GM23338 (cell line): Measurements from ENCODE around the gene IDI1. TPM values are rescaled to one million over a fixed set of nuclear protein-coding genes. Genes with fewer than 3 reads are reported as not detected.

Source experiments
- ATAC-seq: fragments of 200-7000 bp; cut with Tn5 transposase; 3 replicates; pipeline ENCODE4 v1.9.1; 2020
- DNase-seq: peaks from one replicate; pipeline ENCODE4 v3.0.0-alpha.2; 2015; ENCODE audit warnings: low spot score
- H2AFZ ChIP-seq: fragments of 200-600 bp; sonication (generic); 2 replicates; pipeline ENCODE4 v1.8.0; 2016; ENCODE audit warnings: antibody characterized with exemption, mild to moderate bottlenecking, moderate library complexity
- H3F3A ChIP-seq: fragments of 200-600 bp; sonication (generic); replicated peaks from 2 replicates; pipeline ENCODE4 v1.8.0; 2017; ENCODE audit warnings: antibody characterized with exemption, mixed run types, low read depth
- H3K27ac ChIP-seq: fragments of 200-600 bp; sonication (generic); 2 replicates; pipeline ENCODE4 v1.6.1; 2016; ENCODE audit warnings: low read depth
- H3K27me3 ChIP-seq: fragments of 200-600 bp; sonication (generic); 2 replicates; pipeline ENCODE4 v1.8.0; 2016; ENCODE audit warnings: mild to moderate bottlenecking, mixed run types, moderate library complexity; ENCODE audit not compliant: insufficient read depth
- H3K36me3 ChIP-seq: fragments of 200-600 bp; sonication (generic); 2 replicates; pipeline ENCODE4 v1.8.0; 2016; ENCODE audit warnings: mild to moderate bottlenecking; ENCODE audit not compliant: insufficient read depth
- H3K4me1 ChIP-seq: fragments of 200-600 bp; sonication (generic); 2 replicates; pipeline ENCODE4 v1.8.0; 2016; ENCODE audit warnings: mild to moderate bottlenecking, moderate library complexity; ENCODE audit not compliant: insufficient read depth
- H3K4me2 ChIP-seq: fragments of 200-600 bp; sonication (generic); 2 replicates; pipeline ENCODE4 v1.7.1; 2017; ENCODE audit warnings: mixed run types
- H3K4me3 ChIP-seq: fragments of 200-600 bp; sonication (generic); 2 replicates; pipeline ENCODE4 v1.6.1; 2016; ENCODE audit warnings: mixed run types
- H3K79me2 ChIP-seq: fragments of 200-600 bp; sonication (generic); replicated peaks from 2 replicates; pipeline ENCODE4 v1.8.0; 2017; ENCODE audit warnings: mild to moderate bottlenecking; ENCODE audit not compliant: insufficient read depth
- H3K9me2 ChIP-seq: fragments of 200-600 bp; sonication (generic); 2 replicates; pipeline ENCODE4 v1.8.0; 2017; ENCODE audit not compliant: insufficient read depth
- H4K20me1 ChIP-seq: fragments of 200-600 bp; sonication (generic); replicated peaks from 2 replicates; pipeline ENCODE4 v1.8.0; 2017; ENCODE audit warnings: mild to moderate bottlenecking; ENCODE audit not compliant: insufficient read depth
- H3K27ac Mint-ChIP-seq: 2 replicates; pipeline ENCODE4 v1.8.0; 2020; ENCODE audit warnings: inconsistent platforms, mild to moderate bottlenecking, moderate library complexity, mixed read lengths
- H3K27me3 Mint-ChIP-seq: 3 replicates; pipeline ENCODE4 v1.8.0; 2022; ENCODE audit warnings: low read depth, mild to moderate bottlenecking, moderate library complexity, mixed read lengths, inconsistent platforms; ENCODE audit not compliant: insufficient read depth, poor library complexity
- H3K36me3 Mint-ChIP-seq: 3 replicates; pipeline ENCODE4 v1.8.0; 2021; ENCODE audit warnings: low read depth, mild to moderate bottlenecking, inconsistent platforms, moderate library complexity, mixed read lengths
- H3K4me1 Mint-ChIP-seq: 3 replicates; pipeline ENCODE4 v1.8.0; 2020; ENCODE audit warnings: mild to moderate bottlenecking, inconsistent platforms, mixed read lengths
- H3K4me3 Mint-ChIP-seq: 3 replicates; pipeline ENCODE4 v1.8.0; 2021; ENCODE audit warnings: moderate library complexity, mild to moderate bottlenecking, inconsistent platforms, mixed read lengths
- H3K9me3 Mint-ChIP-seq: 3 replicates; pipeline ENCODE4 v1.8.0; 2020; ENCODE audit warnings: moderate library complexity, mild to moderate bottlenecking, inconsistent platforms, mixed read lengths
- CREB1 ChIP-seq: fragments of 250-450 bp; sonication (Bioruptor Pico); IDR thresholded peaks from 2 replicates; pipeline ENCODE4 v1.5.0; 2020; ENCODE audit warnings: low read depth, mild to moderate bottlenecking, moderate library complexity
- EZH2 ChIP-seq: fragments of 200-600 bp; sonication (generic); IDR thresholded peaks from one replicate; pipeline ENCODE4 v1.8.0; 2017; ENCODE audit warnings: antibody characterized with exemption, mild to moderate bottlenecking, low read depth; ENCODE audit not compliant: unreplicated experiment
- EZH2phosphoT487 ChIP-seq: fragments of 200-600 bp; sonication (generic); IDR thresholded peaks from one replicate; pipeline ENCODE4 v1.8.1; 2018; ENCODE audit warnings: antibody characterized with exemption; ENCODE audit not compliant: unreplicated experiment
- JUNB ChIP-seq: IDR thresholded peaks from one replicate; pipeline ENCODE4 v1.6.1; 2016; ENCODE audit warnings: antibody characterized with exemption; ENCODE audit not compliant: unreplicated experiment
- NANOG ChIP-seq: IDR thresholded peaks from 2 replicates; pipeline ENCODE4 v1.6.1; 2016; ENCODE audit warnings: antibody characterized with exemption, borderline replicate concordance
- POLR2AphosphoS5 ChIP-seq: IDR thresholded peaks from 2 replicates; pipeline ENCODE4 v1.6.1; 2016; ENCODE audit warnings: antibody characterized with exemption, low read depth
- STAT1 ChIP-seq: IDR thresholded peaks from one replicate; pipeline ENCODE4 v1.6.1; 2016; ENCODE audit warnings: antibody characterized with exemption; ENCODE audit not compliant: unreplicated experiment
- ZNF114 ChIP-seq: fragments of 250-450 bp; sonication (Bioruptor Pico); IDR thresholded peaks from 2 replicates; pipeline ENCODE4 v1.5.0; 2020; ENCODE audit warnings: mild to moderate bottlenecking, moderate library complexity
- ZNF331 ChIP-seq: fragments of 250-450 bp; sonication (Bioruptor Pico); IDR thresholded peaks from 2 replicates; pipeline ENCODE4 v1.5.0; 2020; ENCODE audit warnings: low read depth, mild to moderate bottlenecking, moderate library complexity
- polyA plus RNA-seq: library from polyadenylated mRNA; unstranded; fragments of >200 nt; fragmentation: Nextera tagmentation; extraction: Ambion mirVana; gene quantifications from 2 replicates; pipeline ENCODE4 v1.2.1, GENCODE V29; 2016
- total RNA-seq: library from RNA; depleted of rRNA; stranded (reverse); fragments of >200 nt; shearing (Covaris generic); gene quantifications from 2 replicates; pipeline ENCODE4 v1.2.3, GENCODE V29; 2014
- TF ChIP-seq, protein P1 (sequence below), 2 experiments: fragments of 200-600 bp in 1 of 2; sonication (generic) in 1 of 2; conservative IDR thresholded peaks; 2 replicates each; pipeline versions ENCODE4 v1.5.1 to v1.6.1; 2016 to 2017; ENCODE audit warnings: antibody characterized with exemption in 2 of 2, low read depth in 2 of 2, mild to moderate bottlenecking in 2 of 2, moderate library complexity in 1 of 2
- TF ChIP-seq, protein P2 (sequence below): fragments of 250-450 bp; sonication (Bioruptor Pico); IDR thresholded peaks from 2 replicates; pipeline ENCODE4 v1.5.0; 2020; ENCODE audit warnings: mild to moderate bottlenecking, moderate library complexity
- TF ChIP-seq, protein P3 (sequence below): IDR thresholded peaks from one replicate; pipeline ENCODE4 v1.6.1; 2018; ENCODE audit warnings: antibody characterized with exemption; ENCODE audit not compliant: unreplicated experiment
- TF ChIP-seq, protein P4 (sequence below): IDR thresholded peaks from 2 replicates; pipeline ENCODE4 v1.6.1; 2016; ENCODE audit warnings: antibody characterized with exemption

The IDI1 gene
- total and polyA plus RNA-seq, 2 experiments from 2014 or later = 119 to 154 TPM

DNA sequence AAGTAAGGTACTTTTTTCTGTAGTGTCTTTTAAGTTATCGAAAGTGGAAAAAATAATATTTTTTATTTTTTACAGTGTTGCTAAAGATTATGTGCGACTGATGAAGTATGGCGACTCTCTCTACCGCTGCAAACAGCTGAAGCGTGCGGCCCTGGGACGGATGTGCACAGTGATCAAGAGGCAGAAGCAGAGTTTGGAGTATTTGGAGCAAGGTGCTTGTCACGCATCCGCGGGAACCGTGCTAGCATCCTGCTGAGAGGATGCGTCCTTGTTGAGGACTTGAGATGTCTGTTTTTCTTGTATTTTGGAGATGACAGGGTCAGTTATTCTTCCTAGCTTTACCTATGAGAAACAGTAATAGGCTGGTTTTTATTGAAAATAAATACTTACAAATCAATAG lies 52.9 kb downstream of the IDI1 start:
- Histone ChIP-seq H3K9me2 (no peaks in the 10 kb centered on the region), H3F3A (peaks cover 27% of the 10 kb centered on the region), H3K4me3 (no peak overlapping the region), H3K4me1 (no peaks in the 10 kb centered on the region), H3K27me3 (no peaks in the 10 kb centered on the region), H3K27ac (no peak overlapping the region), H2AFZ (no peak overlapping the region), H3K36me3 (peaks cover 83% of the 10 kb centered on the region), H4K20me1 (peaks cover 62% of the 10 kb centered on the region), H3K4me2 (no peak overlapping the region), H3K79me2 (peaks cover 93% of the 10 kb centered on the region)
- ATAC-seq (no peak), DNase-seq (no peak)
- Mint-ChIP-seq H3K4me3 (no peak overlapping the region), H3K36me3 (peaks cover 93% of the 10 kb centered on the region), H3K27me3 (peaks cover 4% of the 10 kb centered on the region), H3K27ac (no peak overlapping the region), H3K4me1 (no peaks in the 10 kb centered on the region), H3K9me3 (no peaks in the 10 kb centered on the region; the same call in 2 of the 3 replicates)
- TF ChIP-seq, protein P1, sequence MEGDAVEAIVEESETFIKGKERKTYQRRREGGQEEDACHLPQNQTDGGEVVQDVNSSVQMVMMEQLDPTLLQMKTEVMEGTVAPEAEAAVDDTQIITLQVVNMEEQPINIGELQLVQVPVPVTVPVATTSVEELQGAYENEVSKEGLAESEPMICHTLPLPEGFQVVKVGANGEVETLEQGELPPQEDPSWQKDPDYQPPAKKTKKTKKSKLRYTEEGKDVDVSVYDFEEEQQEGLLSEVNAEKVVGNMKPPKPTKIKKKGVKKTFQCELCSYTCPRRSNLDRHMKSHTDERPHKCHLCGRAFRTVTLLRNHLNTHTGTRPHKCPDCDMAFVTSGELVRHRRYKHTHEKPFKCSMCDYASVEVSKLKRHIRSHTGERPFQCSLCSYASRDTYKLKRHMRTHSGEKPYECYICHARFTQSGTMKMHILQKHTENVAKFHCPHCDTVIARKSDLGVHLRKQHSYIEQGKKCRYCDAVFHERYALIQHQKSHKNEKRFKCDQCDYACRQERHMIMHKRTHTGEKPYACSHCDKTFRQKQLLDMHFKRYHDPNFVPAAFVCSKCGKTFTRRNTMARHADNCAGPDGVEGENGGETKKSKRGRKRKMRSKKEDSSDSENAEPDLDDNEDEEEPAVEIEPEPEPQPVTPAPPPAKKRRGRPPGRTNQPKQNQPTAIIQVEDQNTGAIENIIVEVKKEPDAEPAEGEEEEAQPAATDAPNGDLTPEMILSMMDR (conservative IDR thresholded peaks at IDR 0.05; ENCODE audit: low read depth in 2 of 2) = no peak
- TF ChIP-seq ZNF114 (CRISPR knock-in tag) (no peak), ZNF331 (no peak), STAT1 (no peak), POLR2AphosphoS5 (no peak), EZH2phosphoT487 (no peak), JUNB (no peak), CREB1 (no peak), EZH2 (no peak), NANOG (no peak)
- TF ChIP-seq, protein P2, sequence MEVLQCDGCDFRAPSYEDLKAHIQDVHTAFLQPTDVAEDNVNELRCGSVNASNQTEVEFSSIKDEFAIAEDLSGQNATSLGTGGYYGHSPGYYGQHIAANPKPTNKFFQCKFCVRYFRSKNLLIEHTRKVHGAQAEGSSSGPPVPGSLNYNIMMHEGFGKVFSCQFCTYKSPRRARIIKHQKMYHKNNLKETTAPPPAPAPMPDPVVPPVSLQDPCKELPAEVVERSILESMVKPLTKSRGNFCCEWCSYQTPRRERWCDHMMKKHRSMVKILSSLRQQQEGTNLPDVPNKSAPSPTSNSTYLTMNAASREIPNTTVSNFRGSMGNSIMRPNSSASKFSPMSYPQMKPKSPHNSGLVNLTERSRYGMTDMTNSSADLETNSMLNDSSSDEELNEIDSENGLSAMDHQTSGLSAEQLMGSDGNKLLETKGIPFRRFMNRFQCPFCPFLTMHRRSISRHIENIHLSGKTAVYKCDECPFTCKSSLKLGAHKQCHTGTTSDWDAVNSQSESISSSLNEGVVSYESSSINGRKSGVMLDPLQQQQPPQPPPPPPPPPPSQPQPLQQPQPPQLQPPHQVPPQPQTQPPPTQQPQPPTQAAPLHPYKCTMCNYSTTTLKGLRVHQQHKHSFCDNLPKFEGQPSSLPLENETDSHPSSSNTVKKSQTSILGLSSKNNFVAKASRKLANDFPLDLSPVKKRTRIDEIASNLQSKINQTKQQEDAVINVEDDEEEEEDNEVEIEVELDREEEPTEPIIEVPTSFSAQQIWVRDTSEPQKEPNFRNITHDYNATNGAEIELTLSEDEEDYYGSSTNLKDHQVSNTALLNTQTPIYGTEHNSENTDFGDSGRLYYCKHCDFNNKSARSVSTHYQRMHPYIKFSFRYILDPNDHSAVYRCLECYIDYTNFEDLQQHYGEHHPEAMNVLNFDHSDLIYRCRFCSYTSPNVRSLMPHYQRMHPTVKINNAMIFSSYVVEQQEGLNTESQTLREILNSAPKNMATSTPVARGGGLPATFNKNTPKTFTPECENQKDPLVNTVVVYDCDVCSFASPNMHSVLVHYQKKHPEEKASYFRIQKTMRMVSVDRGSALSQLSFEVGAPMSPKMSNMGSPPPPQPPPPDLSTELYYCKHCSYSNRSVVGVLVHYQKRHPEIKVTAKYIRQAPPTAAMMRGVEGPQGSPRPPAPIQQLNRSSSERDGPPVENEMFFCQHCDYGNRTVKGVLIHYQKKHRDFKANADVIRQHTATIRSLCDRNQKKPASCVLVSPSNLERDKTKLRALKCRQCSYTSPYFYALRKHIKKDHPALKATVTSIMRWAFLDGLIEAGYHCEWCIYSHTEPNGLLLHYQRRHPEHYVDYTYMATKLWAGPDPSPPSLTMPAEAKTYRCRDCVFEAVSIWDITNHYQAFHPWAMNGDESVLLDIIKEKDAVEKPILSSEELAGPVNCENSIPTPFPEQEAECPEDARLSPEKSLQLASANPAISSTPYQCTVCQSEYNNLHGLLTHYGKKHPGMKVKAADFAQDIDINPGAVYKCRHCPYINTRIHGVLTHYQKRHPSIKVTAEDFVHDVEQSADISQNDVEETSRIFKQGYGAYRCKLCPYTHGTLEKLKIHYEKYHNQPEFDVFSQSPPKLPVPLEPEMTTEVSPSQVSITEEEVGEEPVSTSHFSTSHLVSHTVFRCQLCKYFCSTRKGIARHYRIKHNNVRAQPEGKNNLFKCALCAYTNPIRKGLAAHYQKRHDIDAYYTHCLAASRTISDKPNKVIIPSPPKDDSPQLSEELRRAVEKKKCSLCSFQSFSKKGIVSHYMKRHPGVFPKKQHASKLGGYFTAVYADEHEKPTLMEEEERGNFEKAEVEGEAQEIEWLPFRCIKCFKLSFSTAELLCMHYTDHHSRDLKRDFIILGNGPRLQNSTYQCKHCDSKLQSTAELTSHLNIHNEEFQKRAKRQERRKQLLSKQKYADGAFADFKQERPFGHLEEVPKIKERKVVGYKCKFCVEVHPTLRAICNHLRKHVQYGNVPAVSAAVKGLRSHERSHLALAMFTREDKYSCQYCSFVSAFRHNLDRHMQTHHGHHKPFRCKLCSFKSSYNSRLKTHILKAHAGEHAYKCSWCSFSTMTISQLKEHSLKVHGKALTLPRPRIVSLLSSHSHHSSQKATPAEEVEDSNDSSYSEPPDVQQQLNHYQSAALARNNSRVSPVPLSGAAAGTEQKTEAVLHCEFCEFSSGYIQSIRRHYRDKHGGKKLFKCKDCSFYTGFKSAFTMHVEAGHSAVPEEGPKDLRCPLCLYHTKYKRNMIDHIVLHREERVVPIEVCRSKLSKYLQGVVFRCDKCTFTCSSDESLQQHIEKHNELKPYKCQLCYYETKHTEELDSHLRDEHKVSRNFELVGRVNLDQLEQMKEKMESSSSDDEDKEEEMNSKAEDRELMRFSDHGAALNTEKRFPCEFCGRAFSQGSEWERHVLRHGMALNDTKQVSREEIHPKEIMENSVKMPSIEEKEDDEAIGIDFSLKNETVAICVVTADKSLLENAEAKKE (CRISPR knock-in tag) = no peak
- TF ChIP-seq, protein P3, sequence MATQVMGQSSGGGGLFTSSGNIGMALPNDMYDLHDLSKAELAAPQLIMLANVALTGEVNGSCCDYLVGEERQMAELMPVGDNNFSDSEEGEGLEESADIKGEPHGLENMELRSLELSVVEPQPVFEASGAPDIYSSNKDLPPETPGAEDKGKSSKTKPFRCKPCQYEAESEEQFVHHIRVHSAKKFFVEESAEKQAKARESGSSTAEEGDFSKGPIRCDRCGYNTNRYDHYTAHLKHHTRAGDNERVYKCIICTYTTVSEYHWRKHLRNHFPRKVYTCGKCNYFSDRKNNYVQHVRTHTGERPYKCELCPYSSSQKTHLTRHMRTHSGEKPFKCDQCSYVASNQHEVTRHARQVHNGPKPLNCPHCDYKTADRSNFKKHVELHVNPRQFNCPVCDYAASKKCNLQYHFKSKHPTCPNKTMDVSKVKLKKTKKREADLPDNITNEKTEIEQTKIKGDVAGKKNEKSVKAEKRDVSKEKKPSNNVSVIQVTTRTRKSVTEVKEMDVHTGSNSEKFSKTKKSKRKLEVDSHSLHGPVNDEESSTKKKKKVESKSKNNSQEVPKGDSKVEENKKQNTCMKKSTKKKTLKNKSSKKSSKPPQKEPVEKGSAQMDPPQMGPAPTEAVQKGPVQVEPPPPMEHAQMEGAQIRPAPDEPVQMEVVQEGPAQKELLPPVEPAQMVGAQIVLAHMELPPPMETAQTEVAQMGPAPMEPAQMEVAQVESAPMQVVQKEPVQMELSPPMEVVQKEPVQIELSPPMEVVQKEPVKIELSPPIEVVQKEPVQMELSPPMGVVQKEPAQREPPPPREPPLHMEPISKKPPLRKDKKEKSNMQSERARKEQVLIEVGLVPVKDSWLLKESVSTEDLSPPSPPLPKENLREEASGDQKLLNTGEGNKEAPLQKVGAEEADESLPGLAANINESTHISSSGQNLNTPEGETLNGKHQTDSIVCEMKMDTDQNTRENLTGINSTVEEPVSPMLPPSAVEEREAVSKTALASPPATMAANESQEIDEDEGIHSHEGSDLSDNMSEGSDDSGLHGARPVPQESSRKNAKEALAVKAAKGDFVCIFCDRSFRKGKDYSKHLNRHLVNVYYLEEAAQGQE = no peak
- TF ChIP-seq, protein P4, sequence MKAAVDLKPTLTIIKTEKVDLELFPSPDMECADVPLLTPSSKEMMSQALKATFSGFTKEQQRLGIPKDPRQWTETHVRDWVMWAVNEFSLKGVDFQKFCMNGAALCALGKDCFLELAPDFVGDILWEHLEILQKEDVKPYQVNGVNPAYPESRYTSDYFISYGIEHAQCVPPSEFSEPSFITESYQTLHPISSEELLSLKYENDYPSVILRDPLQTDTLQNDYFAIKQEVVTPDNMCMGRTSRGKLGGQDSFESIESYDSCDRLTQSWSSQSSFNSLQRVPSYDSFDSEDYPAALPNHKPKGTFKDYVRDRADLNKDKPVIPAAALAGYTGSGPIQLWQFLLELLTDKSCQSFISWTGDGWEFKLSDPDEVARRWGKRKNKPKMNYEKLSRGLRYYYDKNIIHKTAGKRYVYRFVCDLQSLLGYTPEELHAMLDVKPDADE = no peak
